ENCODE measurements around the gene NDFIP2. TPM values are rescaled to one million over a fixed set of nuclear protein-coding genes. Genes with fewer than 3 reads are reported as not detected.

NDFIP2 gene
- total and polyA plus RNA-seq, 12 donors, result 9.9 to 42.7 (median 33.2) TPM

GRCh38 chr13:79455331-79455730 is 25.6 kb upstream of the NDFIP2 start:
- DNase-seq (no peak), ATAC-seq (no peak)
- no peak overlapping the region for H3K4me3 ChIP-seq
- 93 to 94% methylated on average over 7 of the region's 7 CpGs for whole genome bisulfite sequencing, 2 donors
- H3K4me1 ChIP-seq, result peaks cover 0 to 10% (median 0%) of the 10 kb centered on the region in 9 donors
- peaks cover 0 to 3% (median 0%) of the 10 kb centered on the region in 11 donors for H3K9me3 ChIP-seq
- intact Hi-C loops (cut with DNase I), result no loop called here
- TF ChIP-seq CTCF (IDR thresholded peaks at IDR 0.05), result no peak
- peaks cover 0 to 4% (median 0%) of the 10 kb centered on the region in 7 donors for H3K27me3 ChIP-seq
- no peak overlapping the region for H3K27ac ChIP-seq
- H3K36me3 ChIP-seq, result no peaks in the 10 kb centered on the region

GRCh38 chr13:79456051-79456450 is 24.9 kb upstream of the NDFIP2 start:
- ATAC-seq (no peak), DNase-seq (no peak)
- intact Hi-C loops (cut with DNase I), result no loop called here
- WGBS, 2 donors, result 78 to 83% methylated on average over 1 of the region's 1 CpG
- peaks cover 0 to 3% (median 0%) of the 10 kb centered on the region in 11 donors for H3K9me3 ChIP-seq
- no peaks in the 10 kb centered on the region for H3K36me3 ChIP-seq
- H3K4me3 ChIP-seq, result no peak overlapping the region
- H3K27ac ChIP-seq, result no peak overlapping the region
- H3K27me3 ChIP-seq, result peaks cover 0 to 4% (median 0%) of the 10 kb centered on the region in 7 donors
- no peak for TF ChIP-seq CTCF (IDR thresholded peaks at IDR 0.05)
- peaks cover 0 to 9% (median 0%) of the 10 kb centered on the region in 9 donors for H3K4me1 ChIP-seq

GRCh38 chr13:79456656-79457365 is 24.1 kb upstream of the NDFIP2 start:
- ATAC-seq (no peak), DNase-seq (no peak)
- 84 to 88% methylated on average over 1 of the region's 1 CpG for WGBS, 2 donors
- intact Hi-C loops (cut with DNase I), result no loop called here
- Histone ChIP-seq H3K4me3 (no peak overlapping the region), H3K27me3 (peaks cover 0 to 4% (median 0%) of the 10 kb centered on the region in 7 donors), H3K27ac (no peak overlapping the region), H3K9me3 (peaks cover 0 to 3% (median 0%) of the 10 kb centered on the region in 11 donors), H3K36me3 (no peaks in the 10 kb centered on the region), H3K4me1 (peaks cover 0 to 5% (median 0%) of the 10 kb centered on the region in 9 donors)
- TF ChIP-seq CTCF (IDR thresholded peaks at IDR 0.05), result no peak

- H3K9me3 ChIP-seq, result peaks cover 0 to 3% (median 0%) of the 10 kb centered on the region in 11 donors
- H3K4me3 ChIP-seq, result no peak overlapping the region
- peaks cover 0 to 4% (median 0%) of the 10 kb centered on the region in 7 donors for H3K27me3 ChIP-seq
- no peaks in the 10 kb centered on the region for H3K36me3 ChIP-seq
- no peak overlapping the region for H3K27ac ChIP-seq
- no peak for ATAC-seq
- no peak for DNase-seq
- TF ChIP-seq CTCF (IDR thresholded peaks at IDR 0.05), result no peak
- no peaks in the 10 kb centered on the region for H3K4me1 ChIP-seq
- intact Hi-C loops (cut with DNase I), result no loop called here
- WGBS, 2 donors, result 67 to 85% methylated on average over 1 of the region's 1 CpG
Measured at GRCh38 chr13:79457390-79457789, 23.6 kb upstream of the NDFIP2 start.
